A172 (cell line): Measurements from ENCODE around the gene CTRB1. TPM values are rescaled to one million over a fixed set of nuclear protein-coding genes. Genes with fewer than 3 reads are reported as not detected.
A peak's percentile ranks its signal among the peaks of the same experiment; 100 is the strongest.
"Not testable (repeated sequence)": the region's sequence is repeated elsewhere in the genome, so short reads cannot be mapped to it uniquely, and the experiment has no call there.

Experiments used
- DNase-seq: peaks from one replicate; pipeline ENCODE4 v3.0.0-alpha.2; 2015; ENCODE audit warnings: low spot score
- total RNA-seq: library from RNA; depleted of rRNA; stranded (reverse); fragments of >200 nt; shearing (Covaris generic); gene quantifications from 2 replicates; pipeline ENCODE4 v1.2.3, GENCODE V29; 2014; rRNA removed

The CTRB1 gene
- total RNA-seq, 1 experiment from 2014 or later, result not detected

- no peak for DNase-seq
These were observed 52.8 kb downstream of the CTRB1 start for GRCh38 chr16:75271441-75272096.

GRCh38 chr16:75272097-75272551, 53.3 kb downstream of the CTRB1 start:
- no peak for DNase-seq

GRCh38 chr16:75272629-75273028, 53.8 kb downstream of the CTRB1 start:
- not testable (repeated sequence) for DNase-seq

- peak; percentile 73 for DNase-seq
These were observed 54.5 kb downstream of the CTRB1 start for GRCh38 chr16:75273054-75273925.

Other genes starting within 250 kb of the CTRB1 start
- gene WDR59, start 233.9 kb upstream of the CTRB1 start, total RNA-seq, result 8.9 and 17.2 TPM in 2 replicates
- 13.7 and 30.6 TPM in 2 replicates for gene ZNRF1, start 220.0 kb upstream of the CTRB1 start, total RNA-seq
- gene LDHD, start 102.2 kb upstream of the CTRB1 start, total RNA-seq, result 0.65 and 2.1 TPM in 2 replicates
- gene ZFP1, start 70.5 kb upstream of the CTRB1 start, total RNA-seq, result 16.4 and 24.2 TPM in 2 replicates
- not detected in 2 replicates for gene CTRB2, start 11.8 kb upstream of the CTRB1 start, total RNA-seq
- gene BCAR1, start 32.6 kb downstream of the CTRB1 start, total RNA-seq, result 85.8 and 106 TPM in 2 replicates
- gene CFDP1, start 214.5 kb downstream of the CTRB1 start, total RNA-seq, result 45.0 and 54.0 TPM in 2 replicates
- gene TMEM170A, start 245.7 kb downstream of the CTRB1 start, total RNA-seq, result 9.7 and 19.9 TPM in 2 replicates